Caco-2 (cell line): Measurements from ENCODE around the gene TET1. TPM values are rescaled to one million over a fixed set of nuclear protein-coding genes. Genes with fewer than 3 reads are reported as not detected.

Experiments used
- BruUV-seq: library from RNA; stranded (reverse); fragments of 400-500 nt; replicated peaks from 2 replicates; lab custom pipeline; 2021; lab: Mats Ljungman, UMichigan
- CTCF ChIA-PET: fragments of 300-600 bp; sonication (Branson Sonifier 250); formaldehyde crosslinking; loops from one replicate; lab custom pipeline; 2022; ENCODE audit warnings: antibody characterized with exemption; lab: Charles Lee
- POLR2A ChIA-PET: fragments of 300-600 bp; sonication (Branson Sonifier 250); formaldehyde crosslinking; loops from one replicate; lab custom pipeline; 2022; ENCODE audit warnings: antibody characterized with exemption; lab: Charles Lee
- DNase-seq, 2 experiments: peaks; one replicate each; pipeline versions ENCODE4 v3.0.0 to v3.0.0-alpha.2; 2020 to 2022
- H3K27me3 ChIP-seq: replicated peaks from 2 replicates; pipeline ENCODE4 v1.6.0; 2011; ENCODE audit warnings: low read length; ENCODE audit not compliant: control insufficient read depth, insufficient read depth
- H3K36me3 ChIP-seq: 2 replicates; pipeline ENCODE4 v1.5.1; 2011; ENCODE audit warnings: low read length; ENCODE audit not compliant: control insufficient read depth, insufficient read depth
- H3K4me1 ChIP-seq: fragments of 250-450 bp; sonication (Bioruptor Pico); 2 replicates; pipeline ENCODE4 v1.5.1; 2020; ENCODE audit warnings: mild to moderate bottlenecking
- H3K4me3 ChIP-seq: 2 replicates; pipeline ENCODE4 v1.5.1; 2011; ENCODE audit warnings: low read depth, mild to moderate bottlenecking, control low read depth, low read length
- H3K9me3 ChIP-seq: fragments of 250-450 bp; sonication (Bioruptor Pico); 2 replicates; pipeline ENCODE4 v1.5.1; 2020; ENCODE audit warnings: mild to moderate bottlenecking, moderate library complexity
- H3K27ac Mint-ChIP-seq: one replicate; pipeline ENCODE4 v1.8.0; 2022; ENCODE audit warnings: mixed read lengths; ENCODE audit not compliant: unreplicated experiment
- H3K27me3 Mint-ChIP-seq: one replicate; pipeline ENCODE4 v1.8.0; 2022; ENCODE audit warnings: mixed read lengths; ENCODE audit not compliant: insufficient read depth, unreplicated experiment
- H3K36me3 Mint-ChIP-seq: one replicate; pipeline ENCODE4 v1.8.0; 2022; ENCODE audit warnings: mild to moderate bottlenecking, mixed read lengths; ENCODE audit not compliant: insufficient read depth, unreplicated experiment
- H3K4me1 Mint-ChIP-seq: one replicate; pipeline ENCODE4 v1.8.0; 2022; ENCODE audit warnings: low read depth, mixed read lengths; ENCODE audit not compliant: unreplicated experiment
- H3K4me3 Mint-ChIP-seq: one replicate; pipeline ENCODE4 v1.8.0; 2022; ENCODE audit warnings: mild to moderate bottlenecking, moderate library complexity, mixed read lengths; ENCODE audit not compliant: unreplicated experiment
- H3K9me3 Mint-ChIP-seq: one replicate; pipeline ENCODE4 v1.8.0; 2022; ENCODE audit warnings: mixed read lengths; ENCODE audit not compliant: unreplicated experiment
- CTCF ChIP-seq, 2 experiments: fragments of 200-600 bp in 1 of 2; IDR thresholded peaks; 1 replicate in 1 of 2; 2 replicates in 1 of 2; pipeline versions ENCODE4 v1.5.1 to v1.8.0; 2011 to 2022; ENCODE audit warnings: antibody characterized with exemption in 1 of 2, control low read depth in 1 of 2, inconsistent platforms in 1 of 2, low read depth in 1 of 2, low read length in 1 of 2, mild to moderate bottlenecking in 1 of 2, moderate library complexity in 1 of 2; ENCODE audit not compliant: insufficient read depth in 1 of 2, severe bottlenecking in 1 of 2, unreplicated experiment in 1 of 2
- intact Hi-C: fragments of 100-400 bp; cut with micrococcal nuclease; formaldehyde crosslinking; loops from one replicate; pipeline ENCODE4 v1.10.0; 2022; ENCODE audit not compliant: unreplicated experiment
- total RNA-seq: library from RNA; stranded (reverse); gene quantifications from 2 replicates; pipeline ENCODE4 v1.2.3, GENCODE V29; 2022

TET1 gene
- total RNA-seq, 1 experiment from 2014 or later: 18.6 TPM

GRCh38 chr10:68586606-68587305 is 26.6 kb downstream of the TET1 start:
- H3K36me3 Mint-ChIP-seq: no peaks in the 10 kb centered on the region

GRCh38 chr10:68594405-68594804 is 34.3 kb downstream of the TET1 start:
- BruUV-seq: no TSS peak
- TF ChIP-seq CTCF (IDR thresholded peaks at IDR 0.05; ENCODE audit: insufficient read depth in 1 of 2, low read depth in 1 of 2, low read length in 1 of 2, severe bottlenecking in 1 of 2, unreplicated experiment in 1 of 2): no peak
- Mint-ChIP-seq H3K4me3 (no peak overlapping the region), H3K27ac (no peak overlapping the region), H3K27me3 (no peaks in the 10 kb centered on the region), H3K9me3 (no peaks in the 10 kb centered on the region), H3K4me1 (peaks cover 8% of the 10 kb centered on the region), H3K36me3 (no peaks in the 10 kb centered on the region)
- intact Hi-C loops: no loop called here
- Histone ChIP-seq H3K36me3 (0 out of 2 replicates have a peak, but pooled peaks cover 1% of the 10 kb centered on the region), H3K9me3 (no peaks in the 10 kb centered on the region), H3K4me1 (peaks cover 8% of the 10 kb centered on the region), H3K27me3 (no peaks in the 10 kb centered on the region), H3K4me3 (no peak overlapping the region)
- CTCF ChIA-PET: no interaction called here
- no peak for DNase-seq
- POLR2A ChIA-PET: interaction anchor here (0.6 kb wide), 1 partner anchor 1862 kb away, joined by 3 read pairs; no protein-coding TSS in a partner anchor

More at GRCh38 chr10:68586606-68587305, 26.6 kb downstream of the TET1 start:
- H3K4me3 ChIP-seq: no peak overlapping the region
- H3K4me1 ChIP-seq: no peaks in the 10 kb centered on the region
- H3K9me3 Mint-ChIP-seq: no peaks in the 10 kb centered on the region
- BruUV-seq: no TSS peak
- H3K4me3 Mint-ChIP-seq: no peak overlapping the region
- H3K27me3 ChIP-seq: no peaks in the 10 kb centered on the region
- H3K9me3 ChIP-seq: no peaks in the 10 kb centered on the region
- H3K4me1 Mint-ChIP-seq: no peaks in the 10 kb centered on the region
- POLR2A ChIA-PET: no interaction called here
- TF ChIP-seq CTCF (IDR thresholded peaks at IDR 0.05; ENCODE audit: insufficient read depth in 1 of 2, low read depth in 1 of 2, low read length in 1 of 2, severe bottlenecking in 1 of 2, unreplicated experiment in 1 of 2): no peak
- no peak for DNase-seq
- H3K36me3 ChIP-seq: peaks cover 2% of the 10 kb centered on the region
- no peak overlapping the region for H3K27ac Mint-ChIP-seq
- H3K27me3 Mint-ChIP-seq: no peaks in the 10 kb centered on the region
- CTCF ChIA-PET: no interaction called here
- intact Hi-C loops: no loop called here

GRCh38 chr10:68595513-68595912 is 35.4 kb downstream of the TET1 start:
- no peak for DNase-seq
- ChIA-PET CTCF (no interaction called here), POLR2A (interaction anchor here (0.6 kb wide), 1 partner anchor 122 kb away, joined by 6 read pairs; no protein-coding TSS in a partner anchor)
- Mint-ChIP-seq H3K4me1 (peaks cover 15% of the 10 kb centered on the region), H3K36me3 (no peaks in the 10 kb centered on the region), H3K4me3 (no peak overlapping the region), H3K9me3 (no peaks in the 10 kb centered on the region), H3K27ac (no peak overlapping the region), H3K27me3 (no peaks in the 10 kb centered on the region)
- no peaks in the 10 kb centered on the region for H3K27me3 ChIP-seq
- H3K9me3 ChIP-seq: no peaks in the 10 kb centered on the region
- TF ChIP-seq CTCF (IDR thresholded peaks at IDR 0.05; ENCODE audit: insufficient read depth in 1 of 2, low read depth in 1 of 2, low read length in 1 of 2, severe bottlenecking in 1 of 2, unreplicated experiment in 1 of 2): no peak
- H3K36me3 ChIP-seq: no peaks in the 10 kb centered on the region
- no peak overlapping the region for H3K4me3 ChIP-seq
- peaks cover 13% of the 10 kb centered on the region for H3K4me1 ChIP-seq
- intact Hi-C loops: no loop called here
- no TSS peak for BruUV-seq
